RWPE2 (cell line): ENCODE data around the gene LZTR1.

Source experiments
- ATAC-seq: fragments of 200-7000 bp; cut with Tn5 transposase; 3 replicates; pipeline ENCODE4 v1.9.1; 2021; ENCODE audit warnings: low read depth
- DNase-seq: peaks from one replicate; pipeline ENCODE4 v3.0.0-alpha.2; 2020; ENCODE audit warnings: low spot score
- H3K27ac ChIP-seq: fragments of 450-650 bp; 2 replicates; pipeline ENCODE4 v1.5.1; 2017; ENCODE audit warnings: mild to moderate bottlenecking; ENCODE audit not compliant: poor library complexity, severe bottlenecking
- H3K27me3 ChIP-seq: fragments of 250-450 bp; sonication (Bioruptor Pico); 2 replicates; pipeline ENCODE4 v1.5.1; 2021; ENCODE audit warnings: mild to moderate bottlenecking, moderate library complexity; ENCODE audit not compliant: insufficient read depth, poor library complexity, severe bottlenecking
- H3K36me3 ChIP-seq: fragments of 250-450 bp; sonication (Bioruptor Pico); 2 replicates; pipeline ENCODE4 v1.5.1; 2020; ENCODE audit warnings: low read depth, mild to moderate bottlenecking, moderate library complexity
- H3K4me1 ChIP-seq: fragments of 250-450 bp; sonication (Bioruptor Pico); 2 replicates; pipeline ENCODE4 v1.5.1; 2021; ENCODE audit warnings: mild to moderate bottlenecking, moderate library complexity; ENCODE audit not compliant: insufficient read depth, poor library complexity, severe bottlenecking
- H3K4me3 ChIP-seq: fragments of 250-450 bp; sonication (Bioruptor Pico); 2 replicates; pipeline ENCODE4 v1.5.1; 2021; ENCODE audit warnings: mild to moderate bottlenecking, moderate library complexity; ENCODE audit not compliant: severe bottlenecking
- H3K9me3 ChIP-seq: fragments of 250-450 bp; sonication (Bioruptor Pico); 2 replicates; pipeline ENCODE4 v1.5.1; 2021; ENCODE audit warnings: mild to moderate bottlenecking, moderate library complexity; ENCODE audit not compliant: severe bottlenecking
- TF ChIP-seq, protein P1 (sequence below): fragments of 450-650 bp; IDR thresholded peaks from one replicate; pipeline ENCODE4 v1.5.1; 2017; ENCODE audit warnings: mild to moderate bottlenecking, moderate library complexity; ENCODE audit not compliant: poor library complexity, severe bottlenecking

LZTR1 gene

DNA sequence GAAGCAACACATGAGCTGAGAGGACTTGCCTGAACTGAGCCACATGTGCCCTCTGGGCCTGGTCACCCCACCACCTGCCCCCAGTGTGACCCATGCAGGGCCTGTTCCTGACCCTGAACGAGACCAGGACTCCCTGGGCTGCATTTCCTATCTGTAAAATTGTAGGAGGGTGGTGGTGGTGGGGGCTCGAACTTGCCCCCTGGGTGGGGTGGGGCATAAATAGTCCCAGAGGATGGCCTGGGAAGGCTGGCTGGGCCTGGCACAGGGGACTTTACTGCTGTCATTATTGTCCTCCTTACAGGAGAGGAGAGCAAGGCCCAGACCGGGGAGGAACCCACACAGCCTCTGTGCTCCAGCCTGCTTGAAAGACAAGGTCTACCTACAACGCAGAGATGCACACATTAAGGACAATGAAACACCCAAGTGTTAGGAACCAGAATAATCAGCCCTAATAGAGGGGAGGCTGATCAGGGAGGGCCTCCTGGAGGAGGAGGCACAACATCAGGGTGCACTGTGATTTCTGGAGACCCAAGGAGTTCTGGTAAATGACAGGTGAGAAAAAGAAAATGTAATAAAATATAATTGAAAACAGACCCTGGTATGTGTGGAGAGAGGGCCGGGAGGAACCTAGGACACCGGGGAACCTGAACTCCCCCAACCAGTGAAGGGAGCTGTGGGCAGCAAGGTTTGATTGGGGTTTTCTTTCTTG is 17.9 kb upstream of the LZTR1 start:
- H3K27ac ChIP-seq, result no peak overlapping the region
- H3K4me1 ChIP-seq, result peaks cover 6% of the 10 kb centered on the region
- ATAC-seq, result no peak
- TF ChIP-seq, protein P1, sequence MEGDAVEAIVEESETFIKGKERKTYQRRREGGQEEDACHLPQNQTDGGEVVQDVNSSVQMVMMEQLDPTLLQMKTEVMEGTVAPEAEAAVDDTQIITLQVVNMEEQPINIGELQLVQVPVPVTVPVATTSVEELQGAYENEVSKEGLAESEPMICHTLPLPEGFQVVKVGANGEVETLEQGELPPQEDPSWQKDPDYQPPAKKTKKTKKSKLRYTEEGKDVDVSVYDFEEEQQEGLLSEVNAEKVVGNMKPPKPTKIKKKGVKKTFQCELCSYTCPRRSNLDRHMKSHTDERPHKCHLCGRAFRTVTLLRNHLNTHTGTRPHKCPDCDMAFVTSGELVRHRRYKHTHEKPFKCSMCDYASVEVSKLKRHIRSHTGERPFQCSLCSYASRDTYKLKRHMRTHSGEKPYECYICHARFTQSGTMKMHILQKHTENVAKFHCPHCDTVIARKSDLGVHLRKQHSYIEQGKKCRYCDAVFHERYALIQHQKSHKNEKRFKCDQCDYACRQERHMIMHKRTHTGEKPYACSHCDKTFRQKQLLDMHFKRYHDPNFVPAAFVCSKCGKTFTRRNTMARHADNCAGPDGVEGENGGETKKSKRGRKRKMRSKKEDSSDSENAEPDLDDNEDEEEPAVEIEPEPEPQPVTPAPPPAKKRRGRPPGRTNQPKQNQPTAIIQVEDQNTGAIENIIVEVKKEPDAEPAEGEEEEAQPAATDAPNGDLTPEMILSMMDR, result no peak
- H3K9me3 ChIP-seq, result no peaks in the 10 kb centered on the region
- H3K4me3 ChIP-seq, result peak overlapping the region; percentile 27
- no peaks in the 10 kb centered on the region for H3K27me3 ChIP-seq
- no peak for DNase-seq
- no peaks in the 10 kb centered on the region for H3K36me3 ChIP-seq

DNA sequence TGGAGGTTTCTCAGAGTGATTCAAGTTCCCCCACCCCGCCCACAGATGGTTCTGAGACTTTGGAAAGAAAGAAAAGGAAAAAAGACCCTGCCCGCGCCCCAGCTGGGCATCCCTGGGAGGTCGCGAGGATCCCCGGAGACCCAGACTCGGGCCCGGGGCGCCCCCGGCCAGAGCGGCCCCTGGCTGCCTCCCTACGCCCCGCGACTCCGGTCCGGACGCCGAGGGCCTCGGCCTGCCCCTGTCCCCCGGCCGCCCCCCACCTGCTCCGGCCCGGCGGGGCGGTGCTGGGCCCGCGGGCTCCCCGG is 17.3 kb upstream of the LZTR1 start:
- TF ChIP-seq, protein P1, result no peak
- Histone ChIP-seq H3K9me3 (no peaks in the 10 kb centered on the region), H3K27ac (no peak overlapping the region), H3K36me3 (no peaks in the 10 kb centered on the region), H3K27me3 (no peaks in the 10 kb centered on the region), H3K4me3 (peak overlapping the region; percentile 27), H3K4me1 (peaks cover 6% of the 10 kb centered on the region)
- ATAC-seq (no peak), DNase-seq (no peak)

DNA sequence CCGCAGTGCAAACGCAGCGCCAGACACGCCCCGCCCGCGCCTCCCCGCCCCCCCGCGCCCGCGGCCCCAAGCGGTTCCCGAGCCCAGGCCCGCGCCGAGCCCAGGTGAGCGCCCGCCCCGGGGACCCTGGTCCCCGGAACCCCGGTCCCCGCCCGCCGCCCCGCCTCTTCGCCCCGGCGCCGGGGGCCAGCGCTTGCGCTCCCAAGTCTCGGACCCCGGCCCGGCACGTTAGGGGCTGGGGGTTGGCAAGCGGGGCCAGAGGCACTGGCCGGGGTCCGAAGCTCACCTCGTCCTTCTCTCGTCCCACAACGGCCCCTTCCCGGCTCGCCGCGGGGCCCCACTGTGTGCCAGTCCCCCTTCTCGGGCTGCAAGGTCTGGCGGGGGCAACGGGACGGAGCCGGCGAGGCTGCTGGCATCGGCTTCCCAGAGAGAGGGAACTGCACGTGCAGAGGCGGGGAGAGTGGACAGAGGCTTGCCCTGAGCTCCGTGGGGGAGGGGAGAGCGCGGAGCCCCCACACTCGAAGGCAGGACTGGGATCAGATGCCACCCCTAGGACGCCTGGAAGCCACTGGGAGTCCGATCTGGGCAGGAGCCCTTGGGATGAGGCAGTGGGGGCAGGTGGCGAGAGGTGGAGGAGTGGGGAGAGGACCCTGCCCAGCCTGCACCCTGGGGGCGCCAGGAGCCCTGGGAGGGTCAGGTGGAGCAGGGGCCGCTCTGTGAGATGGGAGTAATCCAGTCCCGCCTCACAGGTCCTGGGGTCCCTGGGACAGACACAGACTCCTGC is 16.8 kb upstream of the LZTR1 start:
- Histone ChIP-seq H3K4me3 (peak overlapping the region; percentile 27), H3K27me3 (no peaks in the 10 kb centered on the region), H3K27ac (no peak overlapping the region), H3K36me3 (no peaks in the 10 kb centered on the region), H3K9me3 (no peaks in the 10 kb centered on the region), H3K4me1 (peaks cover 6% of the 10 kb centered on the region)
- TF ChIP-seq, protein P1, result no peak
- no peak for DNase-seq
- ATAC-seq, result no peak

DNA sequence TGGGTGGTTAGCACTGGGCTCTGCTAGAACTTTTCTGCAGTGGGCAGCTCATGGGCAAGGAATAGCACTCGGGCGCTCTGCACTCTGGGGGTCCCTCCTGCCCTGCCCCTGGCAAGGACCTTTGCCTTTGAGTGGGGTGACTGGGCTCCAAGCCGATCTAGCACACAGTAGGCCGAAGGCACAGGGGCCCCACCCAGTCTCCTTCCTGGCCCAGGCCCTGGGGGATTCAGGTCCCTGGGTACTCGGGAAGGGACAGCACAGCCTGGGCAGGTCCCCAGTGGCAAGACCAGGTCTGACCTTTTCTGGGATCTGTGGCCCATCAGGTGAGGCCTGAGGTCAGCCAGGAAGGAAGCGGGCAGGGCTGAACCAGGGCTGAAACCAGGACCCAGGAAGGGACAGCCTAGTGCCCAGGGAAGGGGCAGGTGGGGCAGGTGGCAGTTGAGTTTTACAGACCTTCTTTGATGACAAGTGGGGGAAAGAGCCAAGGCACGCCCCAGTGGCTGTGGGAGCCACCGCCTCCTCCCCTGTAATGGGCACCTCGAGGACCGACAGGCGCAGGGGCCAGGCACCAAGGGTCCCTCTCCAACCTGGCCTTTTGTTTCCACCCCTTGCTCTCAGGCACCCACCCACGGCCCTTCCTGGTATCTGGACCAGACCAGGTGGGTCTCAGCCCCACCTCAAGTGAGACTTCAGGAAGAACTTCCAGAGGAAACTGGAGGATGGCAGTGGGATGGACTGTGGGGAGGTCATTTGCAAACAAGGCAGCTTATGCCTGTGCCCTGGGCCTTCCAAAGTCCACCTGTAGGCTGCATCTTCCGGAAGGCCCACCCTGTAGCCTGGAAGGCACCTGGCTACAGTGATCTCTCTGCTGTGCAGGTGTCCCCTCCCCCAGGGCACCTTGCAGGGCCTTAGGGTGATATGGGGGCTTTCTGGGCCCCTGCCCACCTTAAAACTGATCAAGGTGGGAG is 15.9 kb upstream of the LZTR1 start:
- Histone ChIP-seq H3K4me1 (peaks cover 6% of the 10 kb centered on the region), H3K9me3 (no peaks in the 10 kb centered on the region), H3K27me3 (no peaks in the 10 kb centered on the region), H3K4me3 (no peak overlapping the region), H3K27ac (no peak overlapping the region), H3K36me3 (no peaks in the 10 kb centered on the region)
- DNase-seq (no peak), ATAC-seq (no peak)
- TF ChIP-seq, protein P1, result no peak
